H1 (cell line): ENCODE measurements around the gene LOXL1. TPM values are rescaled to one million over a fixed set of nuclear protein-coding genes. Genes with fewer than 3 reads are reported as not detected.

Experiments
- BACH1 ChIP-seq: IDR thresholded peaks from 2 replicates; pipeline ENCODE4 v1.6.1; 2012; ENCODE audit warnings: low read length, improper control_type of control experiment
- BRCA1 ChIP-seq: IDR thresholded peaks from 2 replicates; pipeline ENCODE4 v1.6.1; 2012; ENCODE audit warnings: low read depth, low read length, improper control_type of control experiment
- CHD2 ChIP-seq: IDR thresholded peaks from 2 replicates; pipeline ENCODE4 v1.6.1; 2012; ENCODE audit warnings: low read length, improper control_type of control experiment
- EP300 ChIP-seq, 2 experiments: IDR thresholded peaks; 1 replicate in 1 of 2; 2 replicates in 1 of 2; pipeline ENCODE4 v1.6.1; 2011 to 2012; ENCODE audit warnings: low read depth in 2 of 2, low read length in 2 of 2, mild to moderate bottlenecking in 2 of 2, borderline replicate concordance in 1 of 2, inconsistent platforms in 1 of 2, moderate library complexity in 1 of 2
- HDAC2 ChIP-seq, 2 experiments: fragments of 300-600 bp in 1 of 2; sonication (generic) in 1 of 2; IDR thresholded peaks; 2 replicates each; pipeline ENCODE4 v1.6.1; 2011 to 2012; ENCODE audit warnings: low read depth in 2 of 2, low read length in 2 of 2, mild to moderate bottlenecking in 2 of 2, moderate library complexity in 2 of 2, borderline replicate concordance in 1 of 2, inconsistent platforms in 1 of 2
- KDM4A ChIP-seq: IDR thresholded peaks from one replicate; pipeline ENCODE4 v1.7.1; 2012; ENCODE audit warnings: low read depth, mild to moderate bottlenecking, moderate library complexity, low read length, inconsistent platforms; ENCODE audit not compliant: severe bottlenecking
- NANOG ChIP-seq: IDR thresholded peaks from 2 replicates; pipeline ENCODE4 v1.6.1; 2011; ENCODE audit warnings: low read length, low read depth, mild to moderate bottlenecking, inconsistent platforms; ENCODE audit not compliant: insufficient read depth, poor library complexity, severe bottlenecking
- PHF8 ChIP-seq: fragments of 200-600 bp; sonication (generic); conservative IDR thresholded peaks from 2 replicates; pipeline ENCODE4 v1.7.1; 2012; ENCODE audit warnings: low read depth, mild to moderate bottlenecking, inconsistent platforms, low read length, moderate library complexity
- RAD21 ChIP-seq, 2 experiments: IDR thresholded peaks in 1 of 2; conservative IDR thresholded peaks in 1 of 2; 2 replicates each; pipeline ENCODE4 v1.6.1; 2011; ENCODE audit warnings: low read depth in 2 of 2, low read length in 2 of 2, improper control_type of control experiment in 1 of 2, inconsistent platforms in 1 of 2, mild to moderate bottlenecking in 1 of 2, moderate library complexity in 1 of 2
- SAP30 ChIP-seq: fragments of 300-600 bp; sonication (generic); IDR thresholded peaks from 2 replicates; pipeline ENCODE4 v1.7.1; 2012; ENCODE audit warnings: low read length, moderate library complexity, mild to moderate bottlenecking, inconsistent platforms; ENCODE audit not compliant: insufficient read depth, insufficient replicate concordance
- SIN3A ChIP-seq, 2 experiments: IDR thresholded peaks in 1 of 2; conservative IDR thresholded peaks in 1 of 2; 2 replicates each; pipeline ENCODE4 v1.6.1; 2011 to 2012; ENCODE audit warnings: low read length in 2 of 2, improper control_type of control experiment in 1 of 2, low read depth in 1 of 2, mild to moderate bottlenecking in 1 of 2
- SIRT6 ChIP-seq: IDR thresholded peaks from one replicate; pipeline ENCODE4 v1.7.1; 2012; ENCODE audit warnings: low read length, inconsistent platforms
- SIX5 ChIP-seq: IDR thresholded peaks from 2 replicates; pipeline ENCODE4 v1.6.1; 2011; ENCODE audit warnings: mild to moderate bottlenecking, low read depth, low read length
- SRF ChIP-seq: IDR thresholded peaks from 2 replicates; pipeline ENCODE4 v1.6.1; 2011; ENCODE audit warnings: mild to moderate bottlenecking, low read depth, low read length, moderate library complexity
- SUZ12 ChIP-seq: fragments of 200-600 bp; sonication (generic); IDR thresholded peaks from 2 replicates; pipeline ENCODE4 v1.6.1; 2012; ENCODE audit warnings: mild to moderate bottlenecking, inconsistent platforms, low read length, moderate library complexity, mixed read lengths
- TAF1 ChIP-seq: IDR thresholded peaks from 2 replicates; pipeline ENCODE4 v1.6.1; 2011; ENCODE audit warnings: mild to moderate bottlenecking, low read depth, low read length
- TEAD4 ChIP-seq: IDR thresholded peaks from 2 replicates; pipeline ENCODE4 v1.6.1; 2012; ENCODE audit warnings: low read depth, low read length, inconsistent platforms, mixed read lengths
- polyA plus RNA-seq, 7 experiments: library from polyadenylated mRNA; depleted of rRNA in 3 of 7; stranded (reverse) in 5 of 7; unstranded in 2 of 7; fragments of >200 nt in 5 of 7; fragments of 200-250 nt in 2 of 7; gene quantifications; 1 replicate in 5 of 7; 2 replicates in 1 of 7; 4 replicates in 1 of 7; pipeline versions ENCODE4 v1.2.1 to v1.2.3, GENCODE V29; 2011 to 2013; ENCODE audit warnings: missing spikeins in 2 of 7, mixed read lengths in 2 of 7
- total RNA-seq: library from RNA; stranded (reverse); fragmentation: NEBNext Ultra II Directional; extraction: Animal tissue kit (Norgen Biotek cat#: 25700); gene quantifications from 2 replicates; pipeline ENCODE4 v1.2.1, GENCODE V29; 2021
- TF ChIP-seq, protein P1 (sequence below): IDR thresholded peaks from 2 replicates; pipeline ENCODE4 v1.6.1; 2012; ENCODE audit warnings: inconsistent platforms
- TF ChIP-seq, protein P2 (sequence below): IDR thresholded peaks from 2 replicates; pipeline ENCODE4 v1.6.1; 2012; ENCODE audit warnings: low read length, inconsistent platforms
- TF ChIP-seq, protein P3 (sequence below): IDR thresholded peaks from 2 replicates; pipeline ENCODE4 v1.6.1; 2012; ENCODE audit warnings: inconsistent platforms

Gene LOXL1
- total and polyA plus RNA-seq, 2 of the 8 experiments (the other 6 are each of a cell fraction or from before 2014, with no cell fraction given) = 8.1 to 14.4 TPM

DNA sequence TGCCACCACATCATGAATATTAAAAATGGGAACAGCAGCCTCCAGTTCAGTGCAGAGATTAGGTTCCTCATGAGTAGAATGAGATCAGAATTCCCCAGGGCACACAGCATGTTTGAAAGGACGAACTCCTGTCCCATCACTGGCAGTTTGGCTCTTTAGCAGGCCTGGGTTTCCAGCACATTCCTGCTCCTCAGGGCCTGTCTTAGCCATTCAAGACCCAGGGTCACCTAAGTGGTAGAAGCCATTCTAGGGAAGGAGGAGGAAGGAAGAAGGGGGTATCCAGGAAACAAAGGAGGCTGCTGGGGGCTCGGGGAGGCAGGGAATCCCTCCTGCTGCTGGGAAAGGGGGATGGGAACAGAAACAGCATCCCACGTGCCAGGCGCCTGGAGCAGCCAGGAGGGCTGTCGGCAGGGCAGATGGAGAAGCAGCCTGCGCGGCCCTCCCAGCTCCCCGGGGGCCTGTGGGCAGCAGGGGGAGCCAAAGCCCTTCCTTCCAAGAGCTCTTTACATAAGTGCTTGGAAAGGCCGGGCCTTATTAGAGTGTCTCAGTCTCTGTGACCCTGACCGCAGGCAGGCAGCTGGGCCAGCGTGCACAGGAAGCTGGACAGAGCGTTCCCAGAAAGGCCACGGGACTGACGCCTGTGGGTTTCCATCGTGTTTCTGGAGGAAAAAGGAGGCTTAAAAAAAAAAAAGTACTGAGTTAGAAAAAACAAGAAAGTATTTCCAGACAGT is 24.7 kb downstream of the LOXL1 start (continued):
- TF ChIP-seq SRF = no peak
- TF ChIP-seq BACH1 = no peak
- peak; percentile 81 to 87 for TF ChIP-seq RAD21 (IDR thresholded peaks at IDR 0.05 in 1 of 2, conservative IDR thresholded peaks at IDR 0.05 in 1 of 2; ENCODE audit: low read depth in 2 of 2, low read length in 2 of 2)
- no peak for TF ChIP-seq PHF8
- 0 out of 4 replicates have a peak, but pooled peaks of 1 of the 2 experiments have one; percentile 38 for TF ChIP-seq SIN3A (conservative IDR thresholded peaks at IDR 0.05 in 1 of 2, IDR thresholded peaks at IDR 0.05 in 1 of 2; ENCODE audit: low read depth in 1 of 2, low read length in 2 of 2)
- no peak for TF ChIP-seq TEAD4
- TF ChIP-seq KDM4A = no peak
- no peak for TF ChIP-seq SIRT6
- TF ChIP-seq SAP30 = no peak
- TF ChIP-seq TAF1 = peak; percentile 49; the same call in 1 of the 2 replicates
- no peak for TF ChIP-seq HDAC2 (IDR thresholded peaks at IDR 0.05; ENCODE audit: borderline replicate concordance in 1 of 2, low read depth in 2 of 2, low read length in 2 of 2)
- TF ChIP-seq SUZ12 = no peak
- peak; percentile 9 for TF ChIP-seq NANOG
- TF ChIP-seq, protein P1, sequence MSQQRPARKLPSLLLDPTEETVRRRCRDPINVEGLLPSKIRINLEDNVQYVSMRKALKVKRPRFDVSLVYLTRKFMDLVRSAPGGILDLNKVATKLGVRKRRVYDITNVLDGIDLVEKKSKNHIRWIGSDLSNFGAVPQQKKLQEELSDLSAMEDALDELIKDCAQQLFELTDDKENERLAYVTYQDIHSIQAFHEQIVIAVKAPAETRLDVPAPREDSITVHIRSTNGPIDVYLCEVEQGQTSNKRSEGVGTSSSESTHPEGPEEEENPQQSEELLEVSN = peak; percentile 86
- TF ChIP-seq, protein P2, sequence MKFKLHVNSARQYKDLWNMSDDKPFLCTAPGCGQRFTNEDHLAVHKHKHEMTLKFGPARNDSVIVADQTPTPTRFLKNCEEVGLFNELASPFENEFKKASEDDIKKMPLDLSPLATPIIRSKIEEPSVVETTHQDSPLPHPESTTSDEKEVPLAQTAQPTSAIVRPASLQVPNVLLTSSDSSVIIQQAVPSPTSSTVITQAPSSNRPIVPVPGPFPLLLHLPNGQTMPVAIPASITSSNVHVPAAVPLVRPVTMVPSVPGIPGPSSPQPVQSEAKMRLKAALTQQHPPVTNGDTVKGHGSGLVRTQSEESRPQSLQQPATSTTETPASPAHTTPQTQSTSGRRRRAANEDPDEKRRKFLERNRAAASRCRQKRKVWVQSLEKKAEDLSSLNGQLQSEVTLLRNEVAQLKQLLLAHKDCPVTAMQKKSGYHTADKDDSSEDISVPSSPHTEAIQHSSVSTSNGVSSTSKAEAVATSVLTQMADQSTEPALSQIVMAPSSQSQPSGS = no peak
- TF ChIP-seq EP300 (IDR thresholded peaks at IDR 0.05; ENCODE audit: borderline replicate concordance in 1 of 2, low read depth in 2 of 2, low read length in 2 of 2) = no peak
- no peak; the same call in 1 of the 2 replicates for TF ChIP-seq CHD2
- no peak for TF ChIP-seq SIX5
- TF ChIP-seq, protein P3, sequence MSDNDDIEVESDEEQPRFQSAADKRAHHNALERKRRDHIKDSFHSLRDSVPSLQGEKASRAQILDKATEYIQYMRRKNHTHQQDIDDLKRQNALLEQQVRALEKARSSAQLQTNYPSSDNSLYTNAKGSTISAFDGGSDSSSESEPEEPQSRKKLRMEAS = peak; percentile 96
- TF ChIP-seq BRCA1 = no peak
